ENCODE data around the gene PRTFDC1.
"Not testable (repeated sequence)": the region's sequence is repeated elsewhere in the genome, so short reads cannot be mapped to it uniquely, and the experiment has no call there.

The PRTFDC1 gene

GRCh38 chr10:24952143-24952706 lies at the start of gene PRTFDC1:
Gene PRTFDC1, minus strand, starts transcription at chr10:24952606. Its CDS starts 31 bp downstream, at chr10:24952575.
- FAIRE-seq, result no peak

GRCh38 chr10:24998044-24998443 lies 45.6 kb upstream of the PRTFDC1 start:
- FAIRE-seq, result no peak

- no peak for FAIRE-seq
Observed at GRCh38 chr10:24995072-24995471, 42.7 kb upstream of the PRTFDC1 start.

- no peak for FAIRE-seq
Observed at GRCh38 chr10:24993237-24993958, 41.0 kb upstream of the PRTFDC1 start.

- no peak for FAIRE-seq
Observed at GRCh38 chr10:24992512-24993133, 40.2 kb upstream of the PRTFDC1 start.

GRCh38 chr10:24991298-24991697 lies 38.9 kb upstream of the PRTFDC1 start:
- FAIRE-seq, result no peak

- FAIRE-seq, result peak; percentile 41
Observed at GRCh38 chr10:24989867-24990266, 37.5 kb upstream of the PRTFDC1 start.

GRCh38 chr10:24988831-24989640 lies 36.6 kb upstream of the PRTFDC1 start:
- no peak for FAIRE-seq

- FAIRE-seq, result no peak
Observed at GRCh38 chr10:24984906-24985305, 32.5 kb upstream of the PRTFDC1 start.

- no peak for FAIRE-seq
Observed at GRCh38 chr10:24983946-24984345, 31.5 kb upstream of the PRTFDC1 start.

- no peak for FAIRE-seq
Observed at GRCh38 chr10:24983130-24983529, 30.7 kb upstream of the PRTFDC1 start.

GRCh38 chr10:24982319-24983112 lies 30.1 kb upstream of the PRTFDC1 start:
- no peak for FAIRE-seq

- no peak for FAIRE-seq
Observed at GRCh38 chr10:24981161-24981710, 28.8 kb upstream of the PRTFDC1 start.

GRCh38 chr10:24979685-24980084 lies 27.3 kb upstream of the PRTFDC1 start:
- no peak for FAIRE-seq

GRCh38 chr10:24974976-24975375 lies 22.6 kb upstream of the PRTFDC1 start:
- no peak for FAIRE-seq

GRCh38 chr10:24973163-24973562 lies 20.8 kb upstream of the PRTFDC1 start:
- no peak for FAIRE-seq

GRCh38 chr10:24971374-24971773 lies 19.0 kb upstream of the PRTFDC1 start:
- FAIRE-seq, result no peak

- no peak for FAIRE-seq
Observed at GRCh38 chr10:24969841-24970281, 17.5 kb upstream of the PRTFDC1 start.

- not testable (repeated sequence) for FAIRE-seq
Observed at GRCh38 chr10:24968951-24969350, 16.5 kb upstream of the PRTFDC1 start.

GRCh38 chr10:24968349-24968748 lies 15.9 kb upstream of the PRTFDC1 start:
- FAIRE-seq, result no peak

GRCh38 chr10:24966962-24967481 lies 14.6 kb upstream of the PRTFDC1 start:
- FAIRE-seq, result no peak

- FAIRE-seq, result no peak
Observed at GRCh38 chr10:24965051-24965450, 12.6 kb upstream of the PRTFDC1 start.

Measured in G401.6 (cell line).